Dedifferentiated amniotic fluid mesenchymal stem cell (primary cell): Measurements from ENCODE around the gene PFKFB1.

Experiments
- DNase-seq: peaks from one replicate; pipeline ENCODE4 v3.0.0-alpha.2; 2016; ENCODE audit errors: extremely low spot score

Gene PFKFB1

DNA sequence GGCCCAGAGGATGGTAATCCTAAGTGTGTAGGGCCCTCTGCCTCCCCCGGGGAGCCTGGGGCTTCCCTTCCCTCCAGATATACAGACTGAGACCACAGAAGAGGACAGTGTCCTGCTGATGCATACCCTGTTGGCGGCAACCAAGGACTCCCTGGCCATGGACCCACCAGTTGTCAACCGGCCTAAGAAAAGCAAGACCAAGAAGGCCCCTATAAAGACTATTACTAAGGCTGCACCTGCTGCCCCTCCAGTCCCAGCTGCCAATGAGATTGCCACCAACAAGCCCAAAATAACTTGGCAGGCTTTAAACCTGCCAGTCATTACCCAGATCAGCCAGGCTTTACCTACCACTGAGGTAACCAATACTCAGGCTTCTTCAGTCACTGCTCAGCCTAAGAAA lies 71.4 kb downstream of the PFKFB1 start:
- no peak for DNase-seq

DNA sequence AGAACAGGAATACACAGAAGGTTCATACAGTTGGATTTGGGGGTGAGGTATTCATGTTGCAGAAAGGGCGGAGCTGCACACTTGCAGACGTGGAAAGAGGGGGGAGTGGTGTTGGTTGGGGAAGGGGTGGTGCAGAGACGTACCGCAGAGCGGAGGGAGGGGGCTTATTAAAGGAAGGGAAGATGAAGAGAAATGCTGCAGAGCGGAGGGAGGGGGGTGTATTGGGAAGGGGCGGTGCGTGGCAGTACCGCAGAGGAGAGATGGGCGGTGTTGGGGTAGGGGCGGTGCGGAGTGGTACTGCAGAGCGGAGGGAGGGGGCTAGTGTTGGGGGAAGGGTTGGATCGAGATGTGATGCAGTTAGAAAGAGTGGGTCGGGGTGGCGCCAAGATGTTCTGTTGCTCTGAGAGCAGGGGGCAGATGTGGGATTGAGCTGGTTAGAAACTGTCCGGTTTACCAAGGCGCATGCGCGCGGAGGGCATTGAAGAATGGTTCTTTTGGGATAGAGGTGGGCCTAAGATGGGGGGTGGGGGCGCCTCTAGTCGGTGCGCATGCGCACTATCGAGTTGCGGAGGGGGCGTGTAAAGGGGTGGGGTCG lies 72.5 kb downstream of the PFKFB1 start:
- DNase-seq: peak; percentile 62

DNA sequence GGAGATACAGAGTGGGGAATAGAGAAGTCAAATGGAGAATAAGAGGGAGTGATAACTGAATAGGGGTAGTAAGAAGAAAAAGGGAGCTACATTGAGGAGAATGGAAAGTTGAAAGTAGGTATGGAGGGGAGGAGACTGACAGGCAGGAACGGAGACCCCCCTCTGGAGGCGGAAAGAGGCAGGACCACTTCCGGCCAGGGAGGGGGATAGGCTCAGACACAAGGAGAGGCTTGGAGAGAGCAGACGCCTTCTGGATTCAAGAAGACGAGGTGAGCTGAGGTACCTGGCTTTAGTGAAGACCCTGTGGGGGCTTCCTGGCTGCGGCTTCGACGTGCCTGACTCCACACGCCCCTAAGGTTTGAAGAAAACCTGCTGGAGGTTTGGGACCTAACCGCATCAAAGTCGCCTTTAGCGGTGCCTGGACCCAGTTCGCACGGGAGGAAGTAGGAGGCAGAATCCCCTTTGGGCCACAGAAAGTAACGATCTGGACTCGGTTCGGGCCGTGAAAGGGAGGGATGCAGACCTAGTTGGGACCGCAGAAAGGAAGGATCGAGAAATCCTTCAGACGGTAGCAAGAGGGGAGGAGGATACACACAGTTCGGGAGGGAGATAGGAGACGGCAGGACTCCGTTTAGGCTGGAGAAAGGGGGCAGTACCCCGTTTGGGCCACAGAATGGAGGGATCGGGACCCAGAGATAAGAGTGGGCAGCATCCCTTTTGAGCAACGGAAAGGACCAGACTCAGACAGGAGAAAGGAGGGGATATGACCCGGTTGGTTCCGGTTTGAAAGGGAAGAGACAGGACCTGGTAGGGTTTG lies 73.2 kb downstream of the PFKFB1 start, which contains the start of gene TRO:
TRO (plus strand) TSS at position 215 of the 817 bp plus-strand sequence. CDS start 1,423 bp downstream, outside the sequence.
- no peak for DNase-seq

DNA sequence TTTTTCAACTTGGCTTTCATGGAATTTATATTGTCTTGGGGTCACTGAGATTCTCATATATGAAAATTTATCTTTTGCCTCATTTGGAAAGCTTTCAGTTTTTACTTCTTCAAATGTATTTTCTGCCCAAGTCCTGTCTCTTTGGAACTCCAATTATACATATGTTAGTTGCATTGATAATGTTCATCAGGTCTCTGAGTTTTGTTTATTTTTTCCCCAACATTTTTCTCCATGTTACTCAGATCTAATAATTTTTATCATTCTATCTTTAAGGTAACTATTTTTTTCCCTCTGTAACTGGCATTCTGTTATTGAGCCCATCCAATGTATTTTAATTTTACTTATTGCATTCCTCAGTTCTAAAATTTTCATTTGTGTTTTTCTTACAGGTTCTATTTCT lies 84.0 kb downstream of the PFKFB1 start:
- no peak for DNase-seq

DNA sequence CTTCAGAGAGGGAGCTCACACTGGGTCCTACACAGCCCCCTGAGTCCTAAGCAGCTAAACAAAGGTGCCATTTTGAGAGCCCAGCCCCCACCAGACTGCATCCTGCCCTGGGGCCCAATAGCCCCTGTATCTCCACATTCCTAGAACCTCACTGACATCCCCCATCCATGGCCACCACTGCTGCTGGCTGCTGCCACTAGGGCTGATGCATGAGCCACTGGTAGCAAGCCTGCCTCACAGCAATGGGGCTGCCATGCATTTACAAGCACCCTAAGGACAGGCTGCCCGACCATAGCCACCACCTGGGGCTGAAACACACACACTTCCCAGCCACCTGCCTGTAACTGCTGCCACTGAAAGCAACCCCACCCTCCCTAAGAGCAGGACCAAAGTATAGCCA lies 99.8 kb downstream of the PFKFB1 start:
- DNase-seq: no peak

DNA sequence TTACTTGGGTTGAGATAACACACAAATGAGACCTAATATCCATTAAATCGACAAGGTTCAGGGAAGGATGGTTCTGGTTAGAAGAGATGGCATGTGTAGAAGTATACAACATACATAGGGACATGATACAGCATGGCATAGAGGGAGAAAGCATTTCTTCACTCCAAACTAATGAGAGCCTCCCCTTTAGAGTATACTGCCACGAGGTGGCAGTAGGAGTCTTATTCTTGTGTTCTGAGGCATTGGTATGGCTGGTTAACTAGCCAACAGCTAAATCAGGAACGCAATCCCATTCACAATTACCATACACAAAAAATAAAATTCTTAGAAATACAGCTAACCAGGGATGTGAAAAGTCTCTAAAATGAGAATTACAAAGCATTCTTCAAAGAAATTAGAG lies 102.4 kb downstream of the PFKFB1 start:
- DNase-seq: no peak

DNA sequence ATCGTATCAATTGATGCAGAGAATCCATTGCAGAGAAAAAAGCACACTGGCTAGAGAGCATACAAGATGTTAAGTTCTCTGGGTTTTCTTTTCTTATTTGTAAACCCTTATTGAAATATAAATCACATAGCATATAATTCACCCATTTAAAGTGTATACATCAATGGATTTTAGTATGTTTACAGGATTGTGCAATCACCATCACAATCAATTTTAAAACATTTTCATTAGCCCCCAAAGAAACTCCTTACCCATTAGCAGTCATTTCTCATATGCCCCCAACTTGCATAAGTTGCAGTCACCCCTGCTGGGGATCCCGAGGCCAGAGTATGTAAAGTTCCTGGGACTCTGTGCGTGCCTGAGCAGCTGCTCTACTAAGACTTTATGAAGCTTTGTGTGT lies 108.2 kb downstream of the PFKFB1 start:
- DNase-seq: no peak
